SK-N-SH (cell line): ENCODE results near the gene VASP. TPM values are rescaled to one million over a fixed set of nuclear protein-coding genes. Genes with fewer than 3 reads are reported as not detected.

Experiments
- CTCF ChIA-PET: fragments of 300-600, 350-600 bp; formaldehyde crosslinking; extraction: SDS; loops from one replicate; lab custom pipeline; 2021; lab: Yijun Ruan, JAX
- POLR2A ChIA-PET: fragments of 350-600 bp; sonication (Branson Sonifier 250); formaldehyde crosslinking; extraction: SDS; loops from one replicate; lab custom pipeline; 2020; ENCODE audit warnings: antibody characterized with exemption, inconsistent platforms; lab: Yijun Ruan, JAX
- DNase-seq: peaks from one replicate; pipeline ENCODE4 v3.0.0; 2012
- H2AFZ ChIP-seq: fragments of 200-600 bp; sonication (generic); 2 replicates; pipeline ENCODE4 v1.8.1; 2016; ENCODE audit warnings: antibody characterized with exemption, mild to moderate bottlenecking, low read depth
- H3F3A ChIP-seq: fragments of 200-600 bp; sonication (generic); replicated peaks from 2 replicates; pipeline ENCODE3; 2016; ENCODE audit warnings: antibody characterized with exemption, mild to moderate bottlenecking; ENCODE audit not compliant: insufficient read depth
- H3K27ac ChIP-seq, 2 experiments: fragments of 200-500 bp in 1 of 2; fragments of 200-600 bp in 1 of 2; sonication (Bioruptor generic) in 1 of 2; sonication (generic), shearing (Covaris generic) in 1 of 2; 2 replicates each; pipeline versions ENCODE4 v1.5.1 to v1.6.1; 2014 to 2016; ENCODE audit warnings: low read depth in 2 of 2, inconsistent platforms in 1 of 2, low read length in 1 of 2, mild to moderate bottlenecking in 1 of 2, mixed read lengths in 1 of 2
- H3K27me3 ChIP-seq: fragments of 200-600 bp; sonication (generic), shearing (Covaris generic); 2 replicates; pipeline ENCODE4 v1.6.1; 2016; ENCODE audit warnings: mixed run types; ENCODE audit not compliant: insufficient read depth
- H3K36me3 ChIP-seq, 2 experiments: fragments of 200-500 bp in 1 of 2; fragments of 200-600 bp in 1 of 2; sonication (Bioruptor generic) in 1 of 2; sonication (generic) in 1 of 2; replicated peaks in 1 of 2; 2 replicates each; pipeline versions ENCODE3 to v1.5.1; 2014 to 2016; ENCODE audit warnings: low read length in 1 of 2, mild to moderate bottlenecking in 1 of 2; ENCODE audit not compliant: insufficient read depth in 2 of 2, control insufficient read depth in 1 of 2
- H3K4me1 ChIP-seq, 2 experiments: fragments of 200-500 bp in 1 of 2; fragments of 200-600 bp in 1 of 2; sonication (Bioruptor generic) in 1 of 2; sonication (generic), shearing (Covaris generic) in 1 of 2; 2 replicates each; pipeline versions ENCODE4 v1.5.1 to v1.6.1; 2014 to 2016; ENCODE audit warnings: low read depth in 1 of 2, low read length in 1 of 2, mixed run types in 1 of 2; ENCODE audit not compliant: insufficient read depth in 2 of 2, control insufficient read depth in 1 of 2
- H3K4me2 ChIP-seq: fragments of 200-600 bp; sonication (generic), shearing (Covaris generic); 2 replicates; pipeline ENCODE4 v1.6.1; 2017; ENCODE audit warnings: mixed run types
- H3K4me3 ChIP-seq, 2 experiments: fragments of 200-500 bp in 1 of 2; fragments of 200-600 bp in 1 of 2; sonication (Bioruptor generic) in 1 of 2; sonication (generic), shearing (Covaris generic) in 1 of 2; 2 replicates each; pipeline versions ENCODE4 v1.5.1 to v1.8.1; 2014 to 2016; ENCODE audit warnings: low read depth in 2 of 2, inconsistent platforms in 1 of 2, low read length in 1 of 2, mild to moderate bottlenecking in 1 of 2, mixed read lengths in 1 of 2, moderate library complexity in 1 of 2
- H3K79me2 ChIP-seq: fragments of 200-600 bp; sonication (generic); 2 replicates; pipeline ENCODE4 v1.8.1; 2017; ENCODE audit warnings: mild to moderate bottlenecking; ENCODE audit not compliant: insufficient read depth
- H3K9ac ChIP-seq: fragments of 200-600 bp; sonication (generic); 2 replicates; pipeline ENCODE4 v1.6.1; 2017; ENCODE audit warnings: mixed run types
- H3K9me2 ChIP-seq: fragments of 200-600 bp; sonication (generic); 2 replicates; pipeline ENCODE4 v1.6.1; 2017; ENCODE audit warnings: mixed run types
- H3K9me3 ChIP-seq: fragments of 200-600 bp; sonication (generic); 2 replicates; pipeline ENCODE4 v1.6.1; 2017; ENCODE audit warnings: mixed run types, mild to moderate bottlenecking, moderate library complexity
- H4K20me1 ChIP-seq: fragments of 200-600 bp; sonication (generic); 2 replicates; pipeline ENCODE4 v1.6.1; 2017; ENCODE audit warnings: mild to moderate bottlenecking, mixed run types; ENCODE audit not compliant: insufficient read depth
- CHD2 ChIP-seq: fragments of 150-350 bp; IDR thresholded peaks from 2 replicates; pipeline ENCODE4 v1.6.1; 2018; ENCODE audit warnings: low read length; ENCODE audit not compliant: partially characterized antibody
- CTCF ChIP-seq: fragments of 200-600 bp; sonication (generic); IDR thresholded peaks from 2 replicates; pipeline ENCODE4 v1.6.1; 2017; ENCODE audit warnings: antibody characterized with exemption, mild to moderate bottlenecking, moderate library complexity
- FOSL2 ChIP-seq: IDR thresholded peaks from 2 replicates; pipeline ENCODE4 v1.4.0; 2012; ENCODE audit warnings: low read depth, mild to moderate bottlenecking, moderate library complexity, borderline replicate concordance
- FOXJ3 ChIP-seq: sonication (generic); formaldehyde crosslinking; IDR thresholded peaks from 2 replicates; pipeline ENCODE4 v1.5.1; 2020; ENCODE audit warnings: mild to moderate bottlenecking, missing genetic modification reagents
- FOXM1 ChIP-seq: IDR thresholded peaks from 2 replicates; pipeline ENCODE4 v1.4.0; 2012; ENCODE audit warnings: low read depth, mild to moderate bottlenecking
- IRF3 ChIP-seq: fragments of 150-350 bp; IDR thresholded peaks from 2 replicates; pipeline ENCODE4 v1.6.1; 2016; ENCODE audit warnings: mild to moderate bottlenecking, low read depth, low read length
- MXI1 ChIP-seq: IDR thresholded peaks from 2 replicates; pipeline ENCODE4 v1.6.1; 2012; ENCODE audit warnings: mild to moderate bottlenecking, low read depth, low read length, improper control_type of control experiment
- NRF1 ChIP-seq: IDR thresholded peaks from 2 replicates; pipeline ENCODE4 v1.6.1; 2012; ENCODE audit warnings: low read depth, mild to moderate bottlenecking, low read length
- POLR2AphosphoS5 ChIP-seq: IDR thresholded peaks from 2 replicates; pipeline ENCODE4 v1.6.1; 2012; ENCODE audit warnings: low read depth, low read length
- RAD21 ChIP-seq: IDR thresholded peaks from 2 replicates; pipeline ENCODE4 v1.6.1; 2012; ENCODE audit warnings: mild to moderate bottlenecking, low read length
- RFX5 ChIP-seq: IDR thresholded peaks from 2 replicates; pipeline ENCODE4 v1.6.1; 2012; ENCODE audit warnings: mild to moderate bottlenecking, improper control_type of control experiment, low read length
- RXRA ChIP-seq: IDR thresholded peaks from 2 replicates; pipeline ENCODE4 v1.4.0; 2012; ENCODE audit warnings: low read depth, mild to moderate bottlenecking, borderline replicate concordance
- SMC3 ChIP-seq: IDR thresholded peaks from 2 replicates; pipeline ENCODE4 v1.6.1; 2012; ENCODE audit warnings: low read depth, low read length, improper control_type of control experiment
- TAF1 ChIP-seq: IDR thresholded peaks from 2 replicates; pipeline ENCODE4 v1.6.1; 2012; ENCODE audit warnings: low read depth, mild to moderate bottlenecking, low read length, moderate library complexity, borderline replicate concordance
- YY1 ChIP-seq: IDR thresholded peaks from 2 replicates; pipeline ENCODE4 v1.4.0; 2012; ENCODE audit warnings: low read depth, mild to moderate bottlenecking
- WGBS: methylation state at CpG from one replicate; pipeline ENCODE4 v1.1.6; 2017; ENCODE audit warnings: low lambda C conversion rate; 5-methylcytosine and 5-hydroxymethylcytosine counted together
- polyA plus RNA-seq, 3 experiments: library from polyadenylated mRNA; depleted of rRNA; stranded (reverse); fragments of >200 nt; gene quantifications; 2 replicates each; pipeline ENCODE4 v1.2.3, GENCODE V29; 2012
- TF ChIP-seq, protein P1 (sequence below): fragments of 150-350 bp; IDR thresholded peaks from 2 replicates; pipeline ENCODE4 v1.6.1; 2017; ENCODE audit warnings: antibody characterized with exemption, low read length, low read depth, borderline replicate concordance
- TF ChIP-seq, protein P2 (sequence below): IDR thresholded peaks from 2 replicates; pipeline ENCODE4 v1.4.0; 2012; ENCODE audit warnings: low read depth, borderline replicate concordance
- TF ChIP-seq, protein P3 (sequence below): IDR thresholded peaks from 2 replicates; pipeline ENCODE4 v1.6.1; 2012; ENCODE audit warnings: mild to moderate bottlenecking, low read depth, low read length, moderate library complexity

VASP gene
- polyA plus RNA-seq, 1 of the 3 experiments (the other 2 are of a cell fraction): 37.8 TPM

GRCh38 chr19:45569619-45570421 is 62.5 kb downstream of the VASP start:
- no peak overlapping the region for H3K4me2 ChIP-seq
- peaks cover 0 to 5% of the 10 kb centered on the region in 2 experiments; a peak in 1 of 4 replicates for H3K4me1 ChIP-seq
- H3K27me3 ChIP-seq: no peaks in the 10 kb centered on the region
- TF ChIP-seq POLR2AphosphoS5 (no peak), CTCF (peak; percentile 81), MXI1 (no peak), CHD2 (no peak), NRF1 (no peak), RXRA (no peak), SMC3 (peak; percentile 62), IRF3 (no peak), RFX5 (no peak), RAD21 (peak; percentile 71), FOXJ3 (CRISPR knock-in tag) (no peak), TAF1 (no peak), YY1 (no peak), FOSL2 (no peak), FOXM1 (no peak)
- TF ChIP-seq, protein P1, sequence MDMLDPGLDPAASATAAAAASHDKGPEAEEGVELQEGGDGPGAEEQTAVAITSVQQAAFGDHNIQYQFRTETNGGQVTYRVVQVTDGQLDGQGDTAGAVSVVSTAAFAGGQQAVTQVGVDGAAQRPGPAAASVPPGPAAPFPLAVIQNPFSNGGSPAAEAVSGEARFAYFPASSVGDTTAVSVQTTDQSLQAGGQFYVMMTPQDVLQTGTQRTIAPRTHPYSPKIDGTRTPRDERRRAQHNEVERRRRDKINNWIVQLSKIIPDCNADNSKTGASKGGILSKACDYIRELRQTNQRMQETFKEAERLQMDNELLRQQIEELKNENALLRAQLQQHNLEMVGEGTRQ: no peak
- TF ChIP-seq, protein P2, sequence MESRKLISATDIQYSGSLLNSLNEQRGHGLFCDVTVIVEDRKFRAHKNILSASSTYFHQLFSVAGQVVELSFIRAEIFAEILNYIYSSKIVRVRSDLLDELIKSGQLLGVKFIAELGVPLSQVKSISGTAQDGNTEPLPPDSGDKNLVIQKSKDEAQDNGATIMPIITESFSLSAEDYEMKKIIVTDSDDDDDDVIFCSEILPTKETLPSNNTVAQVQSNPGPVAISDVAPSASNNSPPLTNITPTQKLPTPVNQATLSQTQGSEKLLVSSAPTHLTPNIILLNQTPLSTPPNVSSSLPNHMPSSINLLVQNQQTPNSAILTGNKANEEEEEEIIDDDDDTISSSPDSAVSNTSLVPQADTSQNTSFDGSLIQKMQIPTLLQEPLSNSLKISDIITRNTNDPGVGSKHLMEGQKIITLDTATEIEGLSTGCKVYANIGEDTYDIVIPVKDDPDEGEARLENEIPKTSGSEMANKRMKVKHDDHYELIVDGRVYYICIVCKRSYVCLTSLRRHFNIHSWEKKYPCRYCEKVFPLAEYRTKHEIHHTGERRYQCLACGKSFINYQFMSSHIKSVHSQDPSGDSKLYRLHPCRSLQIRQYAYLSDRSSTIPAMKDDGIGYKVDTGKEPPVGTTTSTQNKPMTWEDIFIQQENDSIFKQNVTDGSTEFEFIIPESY: no peak
- TF ChIP-seq, protein P3, sequence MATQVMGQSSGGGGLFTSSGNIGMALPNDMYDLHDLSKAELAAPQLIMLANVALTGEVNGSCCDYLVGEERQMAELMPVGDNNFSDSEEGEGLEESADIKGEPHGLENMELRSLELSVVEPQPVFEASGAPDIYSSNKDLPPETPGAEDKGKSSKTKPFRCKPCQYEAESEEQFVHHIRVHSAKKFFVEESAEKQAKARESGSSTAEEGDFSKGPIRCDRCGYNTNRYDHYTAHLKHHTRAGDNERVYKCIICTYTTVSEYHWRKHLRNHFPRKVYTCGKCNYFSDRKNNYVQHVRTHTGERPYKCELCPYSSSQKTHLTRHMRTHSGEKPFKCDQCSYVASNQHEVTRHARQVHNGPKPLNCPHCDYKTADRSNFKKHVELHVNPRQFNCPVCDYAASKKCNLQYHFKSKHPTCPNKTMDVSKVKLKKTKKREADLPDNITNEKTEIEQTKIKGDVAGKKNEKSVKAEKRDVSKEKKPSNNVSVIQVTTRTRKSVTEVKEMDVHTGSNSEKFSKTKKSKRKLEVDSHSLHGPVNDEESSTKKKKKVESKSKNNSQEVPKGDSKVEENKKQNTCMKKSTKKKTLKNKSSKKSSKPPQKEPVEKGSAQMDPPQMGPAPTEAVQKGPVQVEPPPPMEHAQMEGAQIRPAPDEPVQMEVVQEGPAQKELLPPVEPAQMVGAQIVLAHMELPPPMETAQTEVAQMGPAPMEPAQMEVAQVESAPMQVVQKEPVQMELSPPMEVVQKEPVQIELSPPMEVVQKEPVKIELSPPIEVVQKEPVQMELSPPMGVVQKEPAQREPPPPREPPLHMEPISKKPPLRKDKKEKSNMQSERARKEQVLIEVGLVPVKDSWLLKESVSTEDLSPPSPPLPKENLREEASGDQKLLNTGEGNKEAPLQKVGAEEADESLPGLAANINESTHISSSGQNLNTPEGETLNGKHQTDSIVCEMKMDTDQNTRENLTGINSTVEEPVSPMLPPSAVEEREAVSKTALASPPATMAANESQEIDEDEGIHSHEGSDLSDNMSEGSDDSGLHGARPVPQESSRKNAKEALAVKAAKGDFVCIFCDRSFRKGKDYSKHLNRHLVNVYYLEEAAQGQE: no peak
- H3K9me3 ChIP-seq: no peaks in the 10 kb centered on the region
- no peak overlapping the region for H2AFZ ChIP-seq
- H3K9me2 ChIP-seq: no peaks in the 10 kb centered on the region
- ChIA-PET CTCF (interaction anchor here (0.7 to 0.9 kb wide), 4 partner anchors 18 to 160 kb away, joined by 3 read pairs; no protein-coding TSS in a partner anchor), POLR2A (no interaction called here)
- peaks cover 49% of the 10 kb centered on the region for H3K79me2 ChIP-seq
- H3K4me3 ChIP-seq: peak overlapping the region in 1 of 2 experiments; percentile 39; a peak in 1 of 4 replicates
- H3K27ac ChIP-seq: no peak overlapping the region
- no peaks in the 10 kb centered on the region for H4K20me1 ChIP-seq
- peak; percentile 74 for DNase-seq
- H3F3A ChIP-seq: peaks cover 5% of the 10 kb centered on the region
- 64% methylated on average over 14 of the region's 15 CpGs for WGBS
- peaks cover 0 to 5% of the 10 kb centered on the region in 2 experiments for H3K36me3 ChIP-seq
- no peak overlapping the region for H3K9ac ChIP-seq
